GM06990 (cell line): ENCODE results near the gene LRRC27.
A peak's percentile ranks its signal among the peaks of the same experiment; 100 is the strongest.
"Not testable (repeated sequence)": the region's sequence is repeated elsewhere in the genome, so short reads cannot be mapped to it uniquely, and the experiment has no call there.

Experiments
- DNase-seq: peaks from one replicate; pipeline ENCODE4 v3.0.0-alpha.2; 2011; ENCODE audit not compliant: insufficient read length; ENCODE audit errors: extremely low read depth
- H3K27me3 ChIP-seq: replicated peaks from 2 replicates; pipeline ENCODE4 v1.6.0; 2011; ENCODE audit warnings: low read length; ENCODE audit not compliant: control insufficient read depth, insufficient read depth
- H3K36me3 ChIP-seq: 2 replicates; pipeline ENCODE4 v1.5.1; 2011; ENCODE audit warnings: low read length; ENCODE audit not compliant: control insufficient read depth, insufficient read depth
- H3K4me3 ChIP-seq: replicated peaks from 2 replicates; pipeline ENCODE4 v1.5.1; 2011; ENCODE audit warnings: low read depth, mild to moderate bottlenecking, control low read depth, low read length
- TF ChIP-seq, protein P1 (sequence below): IDR thresholded peaks from 2 replicates; pipeline ENCODE4 v1.5.1; 2011; ENCODE audit warnings: low read length, control low read depth, mild to moderate bottlenecking, inconsistent platforms; ENCODE audit not compliant: insufficient read depth, poor library complexity, severe bottlenecking

LRRC27 gene

GRCh38 chr10:132314336-132314735 lies 17.7 kb upstream of the LRRC27 start:
- Histone ChIP-seq H3K27me3 (no peaks in the 10 kb centered on the region; the same call in 1 of the 2 replicates), H3K36me3 (no peaks in the 10 kb centered on the region), H3K4me3 (no peak overlapping the region)
- TF ChIP-seq, protein P1, sequence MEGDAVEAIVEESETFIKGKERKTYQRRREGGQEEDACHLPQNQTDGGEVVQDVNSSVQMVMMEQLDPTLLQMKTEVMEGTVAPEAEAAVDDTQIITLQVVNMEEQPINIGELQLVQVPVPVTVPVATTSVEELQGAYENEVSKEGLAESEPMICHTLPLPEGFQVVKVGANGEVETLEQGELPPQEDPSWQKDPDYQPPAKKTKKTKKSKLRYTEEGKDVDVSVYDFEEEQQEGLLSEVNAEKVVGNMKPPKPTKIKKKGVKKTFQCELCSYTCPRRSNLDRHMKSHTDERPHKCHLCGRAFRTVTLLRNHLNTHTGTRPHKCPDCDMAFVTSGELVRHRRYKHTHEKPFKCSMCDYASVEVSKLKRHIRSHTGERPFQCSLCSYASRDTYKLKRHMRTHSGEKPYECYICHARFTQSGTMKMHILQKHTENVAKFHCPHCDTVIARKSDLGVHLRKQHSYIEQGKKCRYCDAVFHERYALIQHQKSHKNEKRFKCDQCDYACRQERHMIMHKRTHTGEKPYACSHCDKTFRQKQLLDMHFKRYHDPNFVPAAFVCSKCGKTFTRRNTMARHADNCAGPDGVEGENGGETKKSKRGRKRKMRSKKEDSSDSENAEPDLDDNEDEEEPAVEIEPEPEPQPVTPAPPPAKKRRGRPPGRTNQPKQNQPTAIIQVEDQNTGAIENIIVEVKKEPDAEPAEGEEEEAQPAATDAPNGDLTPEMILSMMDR, result no peak
- DNase-seq, result no peak

DNA sequence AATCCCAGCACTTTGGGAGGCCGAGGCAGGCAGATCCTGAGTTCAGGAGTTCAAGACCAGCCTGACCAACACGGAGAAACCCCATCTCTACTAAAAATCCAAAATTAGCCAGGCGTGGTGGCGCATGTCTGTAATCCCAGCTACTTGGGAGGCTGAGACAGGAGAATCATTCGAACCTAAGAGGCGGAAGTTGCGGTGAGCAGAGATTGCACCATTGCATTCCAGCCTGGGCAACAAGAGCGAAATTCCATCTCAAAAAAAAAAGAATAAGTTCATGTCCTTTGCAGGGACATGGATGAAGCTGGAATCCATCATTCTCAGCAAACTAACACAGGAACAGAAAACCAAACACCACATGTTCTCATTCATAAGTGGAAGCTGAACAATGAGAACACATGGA lies 17.1 kb upstream of the LRRC27 start:
- DNase-seq, H3K27me3 ChIP-seq, H3K36me3 ChIP-seq, H3K4me3 ChIP-seq: not testable (repeated sequence)

- Histone ChIP-seq H3K27me3 (no peaks in the 10 kb centered on the region), H3K36me3 (no peaks in the 10 kb centered on the region), H3K4me3 (no peak overlapping the region)
- TF ChIP-seq, protein P1, result no peak
- DNase-seq, result no peak
Measured at GRCh38 chr10:132316133-132316532, 15.9 kb upstream of the LRRC27 start.

DNA sequence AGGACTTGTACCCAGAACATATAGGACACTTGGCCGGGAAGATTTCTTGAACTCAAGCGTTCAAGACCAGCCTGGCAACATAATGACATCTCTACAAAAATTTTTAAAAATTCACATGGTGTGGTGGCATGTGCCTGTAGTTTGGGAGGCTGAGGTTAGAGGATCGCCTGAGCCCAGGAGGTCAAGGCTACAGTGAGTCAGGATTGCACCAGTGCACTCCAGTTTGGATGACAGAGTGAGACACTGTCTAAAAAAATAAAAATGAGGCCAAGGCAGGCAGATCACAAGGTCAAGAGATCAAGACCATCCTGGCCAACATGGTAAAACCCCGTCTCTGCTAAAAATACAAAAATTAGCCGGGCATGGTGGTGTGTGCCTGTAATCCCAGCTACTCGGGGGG lies 14.5 kb upstream of the LRRC27 start:
- DNase-seq, H3K36me3 ChIP-seq: not testable (repeated sequence)

DNA sequence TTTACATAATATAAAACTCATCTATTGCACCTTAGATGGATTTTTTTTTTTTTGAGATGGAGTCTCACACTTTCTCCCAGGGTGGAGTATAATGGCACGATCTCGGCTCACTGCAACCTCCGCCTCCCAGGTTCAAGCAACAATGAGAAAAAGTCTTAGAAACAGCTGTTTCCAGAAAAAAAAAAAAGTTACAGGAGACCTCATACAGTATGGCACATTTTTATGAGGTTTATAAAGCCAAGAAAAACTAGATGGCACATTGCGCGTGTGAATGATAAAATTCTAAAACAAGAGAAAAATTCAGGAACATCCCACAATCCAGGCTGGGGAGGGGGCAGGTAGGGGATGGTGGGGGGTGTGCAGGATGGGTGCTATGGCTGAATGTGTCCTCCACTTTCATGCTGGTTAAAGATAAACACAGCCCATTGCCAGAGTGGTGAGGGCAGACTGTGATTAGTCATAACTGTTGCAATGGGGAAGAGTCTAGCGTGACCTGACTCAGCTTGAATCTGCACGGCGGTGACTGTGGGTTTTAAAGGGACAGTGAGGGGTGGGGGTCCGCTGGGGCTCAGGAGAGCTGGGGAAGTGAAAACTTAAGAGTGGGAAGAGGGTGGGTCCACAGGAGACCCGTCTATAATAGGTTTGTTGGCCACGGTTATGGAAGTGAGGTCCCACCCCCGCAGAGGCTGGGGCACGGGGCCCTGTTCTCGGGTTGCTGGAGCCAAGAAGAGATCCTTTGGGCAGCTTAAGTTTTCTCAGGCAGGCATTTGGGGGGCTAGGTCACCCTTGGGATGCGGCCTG lies 11.9 kb upstream of the LRRC27 start:
- TF ChIP-seq, protein P1, result no peak
- Histone ChIP-seq H3K4me3 (peak overlapping the region; percentile 16; the same call in 1 of the 2 replicates), H3K36me3 (no peaks in the 10 kb centered on the region), H3K27me3 (no peaks in the 10 kb centered on the region)
- peak; percentile 65 for DNase-seq

More for the DNA sequence above, 14.5 kb upstream of the LRRC27 start:
- H3K27me3 ChIP-seq, H3K4me3 ChIP-seq: not testable (repeated sequence)

DNA sequence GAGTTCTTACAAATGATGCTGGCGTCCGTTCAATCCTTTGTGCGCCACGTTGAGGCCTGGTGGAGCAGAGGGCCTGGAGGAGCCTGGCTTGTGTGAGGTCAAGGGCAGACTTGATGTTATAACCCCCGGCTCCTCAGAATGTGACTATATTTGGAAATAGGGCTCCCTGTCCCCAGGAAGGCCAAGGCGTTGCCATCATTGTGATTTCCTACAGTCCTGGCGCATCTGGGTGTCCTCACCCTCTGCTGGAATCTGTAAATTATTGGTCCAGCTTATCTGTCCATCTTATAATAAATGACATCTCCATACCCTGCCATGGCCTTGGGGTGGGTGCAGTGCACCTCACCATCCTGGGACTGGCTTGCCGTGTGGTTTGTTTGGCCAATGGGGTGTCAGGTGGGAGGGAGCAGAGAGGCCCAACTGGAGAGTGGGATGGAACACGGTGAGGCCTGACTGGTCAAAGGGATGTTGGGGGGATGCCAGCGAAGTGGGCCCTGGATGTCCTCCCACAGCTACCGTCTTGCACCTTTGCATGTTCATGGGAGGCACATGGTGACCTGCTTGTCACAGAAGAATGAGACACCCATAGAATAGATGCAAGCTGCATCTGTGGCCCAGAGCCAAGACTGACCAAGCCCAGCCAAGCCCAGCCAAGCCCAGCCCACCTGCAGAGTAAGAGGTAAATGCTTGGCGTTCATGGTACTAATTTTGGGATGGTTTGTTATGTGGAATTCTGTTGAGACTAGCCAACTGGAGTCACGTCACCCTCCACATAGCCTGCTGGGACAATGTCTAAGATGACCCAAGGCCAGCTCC lies 11.1 kb upstream of the LRRC27 start:
- Histone ChIP-seq H3K27me3 (no peaks in the 10 kb centered on the region), H3K4me3 (no peak overlapping the region), H3K36me3 (no peaks in the 10 kb centered on the region)
- TF ChIP-seq, protein P1, result no peak
- no peak for DNase-seq
